ENCODE results near the gene GRM5.
"Not testable (repeated sequence)": the region's sequence is repeated elsewhere in the genome, so short reads cannot be mapped to it uniquely, and the experiment has no call there.

GRM5 gene

GRCh38 chr11:88535266-88535665 lies 530.5 kb downstream of the GRM5 start:
- no peak for DNase-seq

GRCh38 chr11:88534706-88535105 lies 531.1 kb downstream of the GRM5 start:
- not testable (repeated sequence) for DNase-seq

- no peak for DNase-seq
These were observed 531.6 kb downstream of the GRM5 start for GRCh38 chr11:88534185-88534584.

- DNase-seq: no peak
These were observed 532.8 kb downstream of the GRM5 start for GRCh38 chr11:88533001-88533400.

- no peak for DNase-seq
These were observed 534.0 kb downstream of the GRM5 start for GRCh38 chr11:88531831-88532230.

- DNase-seq: no peak
These were observed 536.4 kb downstream of the GRM5 start for GRCh38 chr11:88529426-88529825.

- DNase-seq: no peak
These were observed 542.3 kb downstream of the GRM5 start for GRCh38 chr11:88523386-88524071.

- no peak for DNase-seq
These were observed 543.0 kb downstream of the GRM5 start for GRCh38 chr11:88522624-88523385.

- DNase-seq: peak; percentile 88
These were observed 544.0 kb downstream of the GRM5 start for GRCh38 chr11:88521799-88522201.

GRCh38 chr11:88521399-88521798 lies 544.4 kb downstream of the GRM5 start:
- DNase-seq: peak; percentile 26

- no peak for DNase-seq
These were observed 545.4 kb downstream of the GRM5 start for GRCh38 chr11:88520391-88520790.

- DNase-seq: peak; percentile 14
These were observed 550.8 kb downstream of the GRM5 start for GRCh38 chr11:88515002-88515401.

GRCh38 chr11:88511006-88511405 lies 554.8 kb downstream of the GRM5 start:
- DNase-seq: no peak

GRCh38 chr11:88508759-88509581 lies 556.8 kb downstream of the GRM5 start:
- peak; percentile 88 for DNase-seq

- DNase-seq: peak; percentile 65
These were observed 557.4 kb downstream of the GRM5 start for GRCh38 chr11:88508418-88508758.

GRCh38 chr11:88507771-88508417 lies 557.9 kb downstream of the GRM5 start:
- DNase-seq: peak; percentile 62

- DNase-seq: no peak
These were observed 564.2 kb downstream of the GRM5 start for GRCh38 chr11:88501541-88501940.

GRCh38 chr11:88495836-88496235 lies 569.9 kb downstream of the GRM5 start:
- no peak for DNase-seq

- DNase-seq: peak; percentile 54
These were observed 570.9 kb downstream of the GRM5 start for GRCh38 chr11:88494848-88495247.

GRCh38 chr11:88491674-88492073 lies 574.1 kb downstream of the GRM5 start:
- DNase-seq: no peak

- no peak for DNase-seq
These were observed 576.8 kb downstream of the GRM5 start for GRCh38 chr11:88489030-88489429.

GRCh38 chr11:88487646-88488045 lies 578.1 kb downstream of the GRM5 start:
- no peak for DNase-seq

Data from NCI-H69 (cell line).